SU-DHL-6 (cell line): ENCODE results near the gene CLEC11A.

Experiments
- H2AFZ ChIP-seq: fragments of 200-600 bp; sonication (generic); 2 replicates; pipeline ENCODE4 v1.6.1; 2014; ENCODE audit warnings: low read depth, mild to moderate bottlenecking, moderate library complexity, mixed read lengths, antibody characterized with exemption, low read length; ENCODE audit not compliant: severe bottlenecking
- H3F3A ChIP-seq: fragments of 200-600 bp; shearing (Covaris generic); 2 replicates; pipeline ENCODE4 v1.6.0; 2016; ENCODE audit warnings: antibody characterized with exemption, mild to moderate bottlenecking; ENCODE audit not compliant: insufficient read depth
- H3K27ac ChIP-seq: fragments of 200-600 bp; sonication (generic); 2 replicates; pipeline ENCODE4 v1.5.1; 2016; ENCODE audit warnings: low read depth, mild to moderate bottlenecking, low read length, moderate library complexity, mixed read lengths
- H3K27me3 ChIP-seq: fragments of 200-600 bp; sonication (generic), shearing (Covaris generic); 2 replicates; pipeline ENCODE4 v1.6.0; 2014; ENCODE audit warnings: mild to moderate bottlenecking, low read length
- H3K36me3 ChIP-seq: fragments of 200-600 bp; sonication (generic); 2 replicates; pipeline ENCODE4 v1.6.1; 2014; ENCODE audit warnings: mild to moderate bottlenecking, low read length, mixed read lengths
- H3K4me2 ChIP-seq: fragments of 300-600, 200-600 bp; shearing (Covaris generic), sonication (generic); 2 replicates; pipeline ENCODE4 v1.6.0; 2014; ENCODE audit warnings: low read length, low read depth, mild to moderate bottlenecking; ENCODE audit not compliant: poor library complexity, severe bottlenecking
- H3K4me3 ChIP-seq: fragments of 200-600 bp; sonication (generic); 2 replicates; pipeline ENCODE4 v1.5.1; 2014; ENCODE audit warnings: antibody characterized with exemption, low read length, mild to moderate bottlenecking, mixed read lengths; ENCODE audit not compliant: insufficient read depth, poor library complexity, severe bottlenecking
- H3K79me2 ChIP-seq: fragments of 200-600 bp; sonication (generic); 2 replicates; pipeline ENCODE4 v1.6.1; 2014; ENCODE audit warnings: mild to moderate bottlenecking, low read length, moderate library complexity; ENCODE audit not compliant: insufficient read depth
- H3K9ac ChIP-seq: fragments of 200-600 bp; sonication (generic); 2 replicates; pipeline ENCODE4 v1.7.0; 2014; ENCODE audit warnings: mild to moderate bottlenecking, low read length
- H3K9me2 ChIP-seq: fragments of 200-600 bp; sonication (generic); replicated peaks from 2 replicates; pipeline ENCODE4 v1.6.1; 2014; ENCODE audit warnings: low read length; ENCODE audit not compliant: insufficient read depth
- H3K9me3 ChIP-seq: fragments of 200-600 bp; sonication (generic); 2 replicates; pipeline ENCODE4 v1.6.1; 2014; ENCODE audit warnings: low read length, mixed read lengths; ENCODE audit not compliant: insufficient read depth
- H4K20me1 ChIP-seq: fragments of 200-600 bp; sonication (generic); 2 replicates; pipeline ENCODE4 v1.6.1; 2014; ENCODE audit warnings: low read depth, mild to moderate bottlenecking, antibody characterized with exemption, low read length, moderate library complexity, mixed read lengths
- CTCF ChIP-seq: fragments of 200-600 bp; sonication (generic); IDR thresholded peaks from one replicate; pipeline ENCODE4 v1.5.1; 2017; ENCODE audit warnings: antibody characterized with exemption, mild to moderate bottlenecking, low read length, moderate library complexity; ENCODE audit not compliant: insufficient read depth, poor library complexity, severe bottlenecking
- EZH2phosphoT487 ChIP-seq: fragments of 200-600 bp; sonication (generic), shearing (Covaris generic); conservative IDR thresholded peaks from 2 replicates; pipeline ENCODE4 v1.6.1; 2018; ENCODE audit warnings: mild to moderate bottlenecking, antibody characterized with exemption, low read length, moderate library complexity, mixed read lengths

CLEC11A gene

GRCh38 chr19:50694815-50695145, 28.4 kb upstream of the CLEC11A start:
- TF ChIP-seq CTCF: no peak
- TF ChIP-seq EZH2phosphoT487: no peak
- no peak overlapping the region for H3K27ac ChIP-seq
- H3K79me2 ChIP-seq: no peaks in the 10 kb centered on the region
- H3K9me2 ChIP-seq: no peaks in the 10 kb centered on the region
- H3F3A ChIP-seq: no peaks in the 10 kb centered on the region
- no peaks in the 10 kb centered on the region for H3K36me3 ChIP-seq
- H3K27me3 ChIP-seq: no peaks in the 10 kb centered on the region
- no peak overlapping the region for H2AFZ ChIP-seq
- H4K20me1 ChIP-seq: no peaks in the 10 kb centered on the region
- H3K4me2 ChIP-seq: no peak overlapping the region
- H3K9ac ChIP-seq: no peak overlapping the region
- no peaks in the 10 kb centered on the region for H3K9me3 ChIP-seq
- H3K4me3 ChIP-seq: no peak overlapping the region

- H3K79me2 ChIP-seq: no peaks in the 10 kb centered on the region
- no peaks in the 10 kb centered on the region for H3K9me3 ChIP-seq
- H3K4me3 ChIP-seq: no peak overlapping the region
- no peaks in the 10 kb centered on the region for H3F3A ChIP-seq
- no peak overlapping the region for H3K9ac ChIP-seq
- no peaks in the 10 kb centered on the region for H3K27me3 ChIP-seq
- H3K4me2 ChIP-seq: no peak overlapping the region
- no peak overlapping the region for H3K27ac ChIP-seq
- no peak overlapping the region for H2AFZ ChIP-seq
- TF ChIP-seq EZH2phosphoT487 (no peak), CTCF (no peak)
- no peaks in the 10 kb centered on the region for H4K20me1 ChIP-seq
- H3K9me2 ChIP-seq: no peaks in the 10 kb centered on the region
- H3K36me3 ChIP-seq: no peaks in the 10 kb centered on the region
Observed at GRCh38 chr19:50695251-50696093, 27.7 kb upstream of the CLEC11A start.

- no peaks in the 10 kb centered on the region for H3K9me3 ChIP-seq
Observed at GRCh38 chr19:50696094-50696483, 27.1 kb upstream of the CLEC11A start.

More at GRCh38 chr19:50696094-50696483, 27.1 kb upstream of the CLEC11A start:
- no peak overlapping the region for H3K4me2 ChIP-seq
- H4K20me1 ChIP-seq: no peaks in the 10 kb centered on the region
- H2AFZ ChIP-seq: no peak overlapping the region
- no peak for TF ChIP-seq EZH2phosphoT487
- no peak for TF ChIP-seq CTCF
- no peaks in the 10 kb centered on the region for H3F3A ChIP-seq
- H3K9me2 ChIP-seq: no peaks in the 10 kb centered on the region
- no peaks in the 10 kb centered on the region for H3K27me3 ChIP-seq
- no peaks in the 10 kb centered on the region for H3K36me3 ChIP-seq
- no peaks in the 10 kb centered on the region for H3K79me2 ChIP-seq
- no peak overlapping the region for H3K4me3 ChIP-seq
- H3K27ac ChIP-seq: no peak overlapping the region
- H3K9ac ChIP-seq: no peak overlapping the region
